Esophagus mucosa (tissue), 1 donor: ENCODE results near the gene PLPP3. TPM values are rescaled to one million over a fixed set of nuclear protein-coding genes. Genes with fewer than 3 reads are reported as not detected.
A peak's percentile ranks its signal among the peaks of the same experiment; 100 is the strongest.

Source experiments
- ATAC-seq: fragments of 200-7000 bp; cut with Tn5 transposase; one replicate; pipeline ENCODE4 v1.9.1; 2020
- total RNA-seq: library from RNA; stranded (reverse); gene quantifications from one replicate; pipeline ENCODE4 v1.2.4, GENCODE V29; 2023
- donor health status: DM: yes; HTN: yes; CAD: no.

PLPP3 gene
- total RNA-seq, 1 donor from 2014 or later: 14.7 TPM

DNA sequence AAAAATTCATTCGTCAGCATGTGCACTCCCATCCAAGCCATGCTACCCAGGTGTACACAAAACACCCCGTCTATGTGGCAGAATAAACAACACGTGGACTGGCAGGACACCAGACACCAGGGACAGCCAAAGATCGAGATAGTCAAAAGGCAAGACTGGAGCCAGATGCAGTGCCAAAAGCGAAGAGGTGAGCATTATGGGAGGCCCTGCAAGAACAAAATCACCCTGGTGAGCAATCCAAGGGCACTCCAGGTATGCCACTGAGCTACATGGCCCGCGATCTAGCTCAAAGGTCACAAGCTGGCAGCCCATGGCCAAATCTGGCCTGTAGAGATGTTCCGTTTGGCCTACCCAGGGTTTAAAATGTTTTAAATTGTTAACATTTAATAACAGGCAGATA lies 33.7 kb downstream of the PLPP3 start:
- ATAC-seq: no peak

DNA sequence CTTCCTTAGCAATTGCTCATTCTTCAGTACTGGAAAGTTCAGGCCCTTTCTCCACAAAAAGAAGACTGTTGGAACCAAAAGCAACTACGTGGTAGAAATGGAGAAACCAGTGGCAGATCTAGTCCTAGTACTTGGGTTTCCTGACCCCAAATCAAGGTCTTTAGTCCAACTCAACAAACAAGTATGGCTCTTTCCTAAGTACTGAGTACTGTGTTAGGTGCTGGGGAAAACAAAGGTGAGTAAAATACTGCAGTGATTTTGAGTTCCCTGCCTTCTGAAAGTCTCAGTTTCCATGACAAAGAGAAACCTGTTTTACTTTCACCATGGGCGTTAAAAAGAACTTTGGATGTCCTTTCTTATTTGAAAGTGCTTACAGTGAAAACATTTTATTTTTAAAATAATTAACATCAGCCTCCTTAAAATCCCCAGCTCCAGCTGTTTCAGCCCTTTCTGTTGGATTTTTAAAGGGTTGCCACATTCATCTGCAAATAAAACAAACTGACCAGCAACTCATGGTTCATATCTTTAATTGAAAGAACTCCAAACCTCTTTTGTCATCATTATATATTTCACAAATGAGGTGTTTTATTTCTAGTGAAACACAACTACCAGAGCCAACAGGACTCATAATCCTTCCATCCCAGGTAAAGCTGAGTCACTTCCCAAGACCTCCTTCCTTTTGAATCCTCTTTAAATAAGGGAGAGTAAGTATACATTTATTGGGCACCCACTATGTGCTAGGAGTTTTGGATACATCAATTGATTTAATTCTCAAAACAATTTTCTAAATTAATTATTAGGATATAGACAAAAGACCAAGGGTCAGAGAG lies 35.4 kb downstream of the PLPP3 start:
- ATAC-seq: no peak

DNA sequence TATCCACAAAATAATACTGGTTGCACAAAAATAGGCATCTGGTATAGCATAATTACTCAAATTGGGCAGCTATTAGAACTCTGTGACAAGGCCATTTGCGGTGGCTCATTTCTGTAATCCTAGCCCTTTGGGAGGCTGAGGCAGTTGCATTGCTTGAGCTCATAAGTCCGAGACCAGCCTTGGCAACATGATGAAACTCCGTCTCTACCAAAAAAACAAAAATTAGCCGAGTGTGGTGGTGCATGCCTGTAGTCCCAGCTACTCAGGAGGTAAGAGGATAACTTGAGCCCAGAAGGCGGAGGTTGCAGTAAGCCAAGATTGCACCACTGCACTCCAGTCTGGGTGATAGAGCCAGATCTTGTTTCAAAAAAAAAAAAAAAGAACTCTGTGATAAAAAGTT lies 36.7 kb downstream of the PLPP3 start:
- ATAC-seq: no peak

GRCh38 chr1:56541408-56541807 lies 38.0 kb downstream of the PLPP3 start:
- ATAC-seq: peak; percentile 95

- ATAC-seq: no peak
Observed at GRCh38 chr1:56540467-56540866, 38.9 kb downstream of the PLPP3 start.

- ATAC-seq: no peak
Observed at GRCh38 chr1:56539520-56539931, 39.8 kb downstream of the PLPP3 start.

- ATAC-seq: no peak
Observed at GRCh38 chr1:56538532-56538931, 40.8 kb downstream of the PLPP3 start.

GRCh38 chr1:56537660-56538059 lies 41.7 kb downstream of the PLPP3 start:
- no peak for ATAC-seq

DNA sequence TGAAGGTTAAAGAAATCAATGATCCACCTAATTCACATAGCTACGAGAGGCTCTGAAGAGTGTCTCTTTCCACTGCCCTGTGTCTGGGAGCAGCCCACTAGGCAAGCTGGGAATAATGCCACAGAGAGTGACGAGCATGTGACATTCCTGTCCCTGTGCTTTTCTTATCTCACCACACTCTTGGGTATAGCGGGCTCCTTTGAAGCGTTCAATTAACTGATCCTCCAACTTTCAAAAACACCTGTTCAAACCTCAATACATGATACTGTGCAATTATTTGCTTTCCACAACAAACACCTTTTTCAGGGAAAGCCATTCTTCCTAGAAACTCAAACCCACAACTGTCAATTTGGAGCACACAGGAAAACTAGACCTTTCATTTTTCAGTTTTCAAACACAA lies 43.4 kb downstream of the PLPP3 start:
- ATAC-seq: no peak

GRCh38 chr1:56535362-56535761 lies 44.0 kb downstream of the PLPP3 start:
- ATAC-seq: no peak

- no peak for ATAC-seq
Observed at GRCh38 chr1:56534130-56534651, 45.2 kb downstream of the PLPP3 start.

GRCh38 chr1:56533621-56534020 lies 45.7 kb downstream of the PLPP3 start:
- ATAC-seq: peak; percentile 87

DNA sequence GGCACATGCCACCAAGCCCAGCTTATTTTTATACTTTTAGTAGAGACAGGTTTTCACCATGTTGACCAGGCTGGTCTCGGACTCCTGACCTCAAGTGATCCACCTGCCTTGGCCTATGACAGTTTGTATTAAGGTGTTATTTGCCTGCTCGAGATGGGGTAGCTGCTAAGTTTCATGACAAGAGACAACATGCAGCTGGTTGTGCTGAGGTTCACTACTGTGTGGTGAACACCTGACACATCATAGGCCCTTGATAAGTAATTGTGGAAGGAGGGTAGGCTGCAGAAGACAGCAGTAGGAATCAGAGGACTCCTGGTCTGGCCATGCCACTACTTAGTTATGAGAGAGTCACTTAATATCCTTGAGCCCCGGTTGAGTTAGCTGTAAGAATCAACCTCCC lies 46.2 kb downstream of the PLPP3 start:
- no peak for ATAC-seq

DNA sequence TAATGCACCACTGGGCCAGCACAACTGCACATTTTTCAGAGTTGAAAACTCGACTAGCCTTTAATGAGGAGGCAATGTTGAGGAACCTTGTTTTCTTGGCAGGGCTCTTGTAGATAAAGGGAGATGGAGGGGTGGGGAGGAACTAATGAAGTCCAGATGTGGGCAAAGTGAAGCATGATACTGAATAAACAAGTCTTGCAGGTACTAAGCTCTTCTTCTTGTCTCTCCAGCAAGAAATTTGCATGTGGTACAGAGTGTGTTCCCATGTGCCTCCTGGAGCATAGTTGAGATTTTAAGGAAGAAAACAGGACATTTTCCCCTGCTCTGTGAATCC lies 47.0 kb downstream of the PLPP3 start:
- ATAC-seq: no peak

GRCh38 chr1:56531624-56532349 lies 47.6 kb downstream of the PLPP3 start:
- no peak for ATAC-seq

DNA sequence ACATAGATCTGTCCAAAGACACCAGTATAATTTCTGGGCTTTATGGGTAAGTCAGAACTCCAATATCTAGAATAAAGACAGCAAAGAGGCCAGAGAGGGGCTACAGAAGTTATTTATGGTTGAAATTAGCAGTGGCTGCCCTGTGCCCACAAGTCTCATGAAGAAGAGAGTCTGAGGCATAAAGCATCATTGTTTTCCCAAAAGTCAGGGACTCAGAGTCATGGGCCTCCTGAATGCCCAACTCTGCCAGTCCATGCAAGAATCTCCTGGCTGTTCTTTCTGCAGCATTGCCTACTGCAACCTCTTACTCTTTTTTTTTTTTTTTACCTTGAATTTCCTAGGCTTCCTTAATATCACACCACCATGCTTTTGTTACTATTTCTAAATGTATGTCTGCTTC lies 49.6 kb downstream of the PLPP3 start:
- ATAC-seq: no peak

GRCh38 chr1:56527548-56528302 lies 51.6 kb downstream of the PLPP3 start:
- ATAC-seq: no peak

- peak; percentile 86 for ATAC-seq
Observed at GRCh38 chr1:56526571-56527174, 52.7 kb downstream of the PLPP3 start.

DNA sequence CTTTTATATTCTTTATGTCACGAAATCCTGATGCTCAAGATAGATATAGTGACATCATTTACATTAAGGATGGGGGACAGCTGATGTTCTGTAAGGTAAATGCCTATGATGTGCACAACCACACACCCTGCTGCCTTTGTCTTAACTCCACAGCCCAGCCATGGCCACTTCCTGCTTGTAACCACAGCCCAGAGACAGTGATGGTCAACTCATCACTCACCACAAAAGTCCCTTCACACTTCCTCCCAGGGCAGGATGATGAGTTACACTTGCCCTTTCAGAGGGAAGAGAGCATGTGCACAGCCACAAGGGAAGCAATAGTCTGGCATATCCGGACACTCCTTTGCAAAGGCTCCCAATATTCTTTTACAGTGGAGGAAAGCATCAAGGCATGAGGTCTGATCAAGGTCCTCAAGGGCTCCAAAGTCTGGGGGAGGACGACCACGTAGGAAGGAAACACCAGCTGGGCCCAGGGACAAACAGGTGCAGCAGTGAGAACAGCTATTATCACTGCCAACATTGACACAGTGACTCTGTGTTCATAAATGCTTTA lies 53.8 kb downstream of the PLPP3 start:
- peak; percentile 83 for ATAC-seq

- ATAC-seq: no peak
Observed at GRCh38 chr1:56524263-56524662, 55.1 kb downstream of the PLPP3 start.

DNA sequence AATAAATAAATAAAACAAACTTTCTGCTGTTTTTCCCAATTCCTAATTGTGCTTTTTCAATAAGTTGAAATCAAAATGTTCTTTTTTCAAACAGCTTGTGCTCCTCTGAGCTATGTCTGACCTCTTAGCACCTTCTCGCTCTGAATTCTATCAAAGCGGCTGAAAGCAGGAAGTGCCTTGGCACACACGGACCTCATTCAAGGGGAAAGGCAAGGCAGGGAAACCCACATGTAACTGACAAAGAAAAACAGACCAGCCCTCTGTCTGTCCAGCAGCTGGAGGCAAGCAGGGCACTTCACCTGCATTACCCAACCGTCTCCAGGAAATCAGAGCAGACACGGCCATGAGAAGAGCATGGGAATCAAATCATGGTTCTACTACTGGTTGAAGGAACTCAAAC lies 56.7 kb downstream of the PLPP3 start:
- ATAC-seq: no peak

DNA sequence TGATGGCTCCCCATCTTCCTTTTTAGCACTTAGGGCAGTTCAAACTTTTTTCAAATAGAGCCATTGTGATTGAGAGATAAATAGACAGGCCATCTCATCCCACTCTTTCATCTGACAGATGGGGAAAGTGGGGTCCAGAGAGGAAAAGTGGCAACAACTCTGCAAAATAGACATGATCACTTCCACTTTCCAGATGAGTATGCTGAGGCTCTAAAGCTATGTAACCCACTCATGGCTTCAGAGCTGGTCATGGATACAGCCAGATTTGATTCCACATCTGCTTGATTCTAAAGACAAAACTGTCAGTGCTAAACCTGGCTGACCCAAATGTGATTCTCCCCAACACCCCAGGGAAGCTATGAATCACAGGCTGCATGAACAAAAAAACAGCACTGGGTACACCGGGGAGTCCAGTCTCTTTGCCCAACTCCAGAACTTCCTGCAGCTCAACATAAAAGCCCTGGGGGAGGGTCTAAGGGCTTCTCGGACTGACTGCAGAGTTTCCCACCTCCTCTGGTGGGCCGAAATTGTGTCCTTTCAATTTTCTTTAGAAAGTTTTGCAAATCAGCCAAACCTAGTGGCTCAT lies 59.3 kb downstream of the PLPP3 start:
- no peak for ATAC-seq
